Measurements from ENCODE around the gene HERC5. TPM values are rescaled to one million over a fixed set of nuclear protein-coding genes. Genes with fewer than 3 reads are reported as not detected.
"Not testable (repeated sequence)": the region's sequence is repeated elsewhere in the genome, so short reads cannot be mapped to it uniquely, and the experiment has no call there.

HERC5 gene
- total and polyA plus RNA-seq, 9 donors, result 10.5 to 20.9 (median 18.6) TPM

- Histone ChIP-seq H3K9me3 (no peaks in the 10 kb centered on the region), H3K4me1 (ENCODE audit: insufficient read depth) (no peaks in the 10 kb centered on the region), H3K36me3 (no peaks in the 10 kb centered on the region), H3K27ac (no peak overlapping the region), H3K4me3 (no peak overlapping the region), H3K27me3 (no peaks in the 10 kb centered on the region)
- no peak for DNase-seq
- whole genome bisulfite sequencing, 3 donors, result 95 to 100% (median 99%) methylated on average over 1 of the region's 1 CpG
- TF ChIP-seq POLR2A (IDR thresholded peaks at IDR 0.05) (no peak), EP300 (IDR thresholded peaks at IDR 0.05) (no peak), CTCF (IDR thresholded peaks at IDR 0.05) (no peak)
- intact Hi-C loops (cut with DNase I), result no loop called here
These were observed 36.1 kb upstream of the HERC5 start for GRCh38 chr4:88420844-88421243.

- H3K9me3 ChIP-seq, result no peaks in the 10 kb centered on the region
- no peaks in the 10 kb centered on the region for H3K27me3 ChIP-seq
- H3K4me3 ChIP-seq, result no peak overlapping the region
- H3K36me3 ChIP-seq, result no peaks in the 10 kb centered on the region
- no peak for DNase-seq
- no peak overlapping the region for H3K27ac ChIP-seq
- 90 to 95% (median 92%) methylated on average over 2 of the region's 2 CpGs for WGBS, 3 donors
- intact Hi-C loops (cut with DNase I), result no loop called here
- no peak for TF ChIP-seq CTCF (IDR thresholded peaks at IDR 0.05)
- TF ChIP-seq EP300 (IDR thresholded peaks at IDR 0.05), result no peak
- TF ChIP-seq POLR2A (IDR thresholded peaks at IDR 0.05), result no peak
- H3K4me1 ChIP-seq (ENCODE audit: insufficient read depth), result no peaks in the 10 kb centered on the region
These were observed 34.5 kb upstream of the HERC5 start for GRCh38 chr4:88422403-88422802.

GRCh38 chr4:88429401-88429800 is 27.5 kb upstream of the HERC5 start:
- no peak overlapping the region for H3K4me3 ChIP-seq
- intact Hi-C loops (cut with DNase I), result no loop called here
- DNase-seq, result no peak
- no peak overlapping the region for H3K27ac ChIP-seq
- TF ChIP-seq CTCF (IDR thresholded peaks at IDR 0.05) (no peak), POLR2A (IDR thresholded peaks at IDR 0.05) (no peak), EP300 (IDR thresholded peaks at IDR 0.05) (no peak)
- no peaks in the 10 kb centered on the region for H3K4me1 ChIP-seq (ENCODE audit: insufficient read depth)
- no peaks in the 10 kb centered on the region for H3K36me3 ChIP-seq
- H3K9me3 ChIP-seq, result peaks cover 0 to 2% of the 10 kb centered on the region in 2 donors
- WGBS, 3 donors, result 61 to 68% (median 61%) methylated on average over 1 of the region's 1 CpG
- H3K27me3 ChIP-seq, result no peaks in the 10 kb centered on the region

GRCh38 chr4:88435987-88436693 is 20.8 kb upstream of the HERC5 start:
- H3K4me1 ChIP-seq (ENCODE audit: insufficient read depth), result no peaks in the 10 kb centered on the region
- no peaks in the 10 kb centered on the region for H3K36me3 ChIP-seq
- no peak for DNase-seq

GRCh38 chr4:88437873-88438272 is 19.0 kb upstream of the HERC5 start:
- H3K27ac ChIP-seq; H3K4me1 ChIP-seq (ENCODE audit: insufficient read depth); DNase-seq; intact Hi-C loops (cut with DNase I); H3K27me3 ChIP-seq; H3K4me3 ChIP-seq; H3K9me3 ChIP-seq; H3K36me3 ChIP-seq: not testable (repeated sequence)
- 96 to 99% (median 98%) methylated on average over 4 of the region's 4 CpGs for WGBS, 3 donors

More at GRCh38 chr4:88435987-88436693, 20.8 kb upstream of the HERC5 start:
- peaks cover 0 to 2% of the 10 kb centered on the region in 2 donors for H3K9me3 ChIP-seq
- H3K27ac ChIP-seq, result no peak overlapping the region
- WGBS, 3 donors, result 88 to 97% (median 96%) methylated on average over 1 of the region's 1 CpG
- intact Hi-C loops (cut with DNase I), result no loop called here
- no peak overlapping the region for H3K4me3 ChIP-seq
- H3K27me3 ChIP-seq, result no peaks in the 10 kb centered on the region
- TF ChIP-seq CTCF (IDR thresholded peaks at IDR 0.05) (no peak), EP300 (IDR thresholded peaks at IDR 0.05) (no peak), POLR2A (IDR thresholded peaks at IDR 0.05) (no peak)
